NCI-H1436 treated with DMSO at 0.1 percent for 48 hours (cell line): ENCODE data around the gene TOPORS.
"Not testable (repeated sequence)": the region's sequence is repeated elsewhere in the genome, so short reads cannot be mapped to it uniquely, and the experiment has no call there.

Source experiments
- DNase-seq: peaks from one replicate; lab custom pipeline; 2025; lab: John Stamatoyannopoulos, UW

Gene TOPORS

GRCh38 chr9:32565967-32566366 is 13.6 kb upstream of the TOPORS start:
- no peak for DNase-seq

GRCh38 chr9:32558408-32558934 is 6.1 kb upstream of the TOPORS start:
- DNase-seq = no peak

DNA sequence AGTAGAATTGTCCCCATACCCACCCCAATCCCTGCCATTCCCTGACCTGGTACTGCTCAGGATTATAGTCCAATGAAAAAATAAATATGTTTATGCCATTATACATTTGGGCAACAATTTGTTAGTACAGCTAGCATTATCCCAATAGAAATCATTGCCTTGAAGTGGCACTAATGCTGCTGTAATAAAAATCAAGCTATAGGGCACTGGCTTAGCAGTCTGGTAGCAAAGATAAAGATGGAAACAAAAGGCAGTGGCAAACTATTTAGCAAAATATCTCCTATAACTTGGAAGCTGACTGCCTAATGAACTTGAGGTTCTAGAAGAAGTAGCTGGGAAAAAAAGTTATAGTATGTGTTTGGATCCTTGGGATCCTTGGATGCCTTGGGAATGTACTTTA is 2.2 kb upstream of the TOPORS start:
- no peak for DNase-seq

DNA sequence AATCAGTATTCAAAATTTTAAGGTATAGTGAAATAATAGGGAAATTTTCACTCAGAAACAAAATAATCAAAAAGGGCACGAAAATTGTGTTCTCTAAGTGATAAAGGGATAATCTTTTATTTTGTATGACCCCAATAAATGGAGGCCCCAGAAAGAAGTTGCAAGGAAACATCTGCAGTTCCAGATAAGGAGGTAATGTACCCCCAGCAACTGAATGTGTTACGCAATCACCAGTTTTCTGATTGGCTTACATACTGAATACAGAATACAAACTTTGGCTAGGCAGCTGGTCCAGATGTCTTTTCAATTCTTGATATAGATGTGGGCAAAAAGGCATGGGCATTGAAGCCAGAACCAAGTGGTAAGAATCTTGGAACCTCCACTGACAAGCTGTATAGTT is 1.7 kb upstream of the TOPORS start:
- no peak for DNase-seq

GRCh38 chr9:32551276-32552051 is 922 bp downstream of the TOPORS start:
- DNase-seq = peak; percentile 57

- DNase-seq = peak; percentile 84
These were observed 1.7 kb downstream of the TOPORS start for GRCh38 chr9:32550562-32551275.

DNA sequence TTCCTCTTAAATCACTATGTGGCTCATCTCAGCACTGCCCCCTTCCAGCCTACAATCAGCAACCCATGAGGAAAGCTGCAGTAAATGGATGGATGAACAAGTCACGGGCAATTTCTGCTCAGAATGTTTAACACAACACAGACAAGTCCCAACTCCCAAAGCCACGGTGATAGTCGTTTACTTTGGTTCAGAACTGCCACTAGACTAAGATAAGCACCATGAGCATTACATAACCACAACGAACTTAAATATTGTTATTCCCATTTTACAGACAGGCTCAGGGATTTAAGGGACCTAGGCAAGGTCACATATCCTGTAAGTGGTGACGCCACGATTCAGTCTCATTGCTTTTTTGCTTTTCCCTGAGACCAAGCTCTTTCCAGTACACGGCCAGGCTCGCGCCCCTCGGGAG is 2.2 kb downstream of the TOPORS start:
- DNase-seq = no peak

DNA sequence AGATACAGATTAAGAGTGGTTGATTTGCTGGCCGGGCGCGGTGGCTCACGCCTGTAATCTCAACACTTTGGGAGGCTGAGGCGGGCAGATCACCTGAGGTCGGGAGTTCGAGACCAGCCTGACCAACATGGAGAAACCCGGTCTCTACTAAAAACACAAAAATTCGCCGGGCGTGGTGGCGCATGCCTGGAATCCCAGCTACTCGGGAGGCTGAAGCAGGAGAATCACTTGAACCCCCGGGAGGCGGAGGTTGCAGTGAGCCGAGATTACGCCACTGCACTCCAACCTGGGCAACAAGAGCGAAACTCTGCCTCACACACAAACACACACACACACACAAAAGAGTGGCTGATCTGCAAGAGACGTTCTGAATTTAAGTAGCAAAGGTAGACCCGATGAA is 4.2 kb downstream of the TOPORS start:
- DNase-seq = not testable (repeated sequence)

DNA sequence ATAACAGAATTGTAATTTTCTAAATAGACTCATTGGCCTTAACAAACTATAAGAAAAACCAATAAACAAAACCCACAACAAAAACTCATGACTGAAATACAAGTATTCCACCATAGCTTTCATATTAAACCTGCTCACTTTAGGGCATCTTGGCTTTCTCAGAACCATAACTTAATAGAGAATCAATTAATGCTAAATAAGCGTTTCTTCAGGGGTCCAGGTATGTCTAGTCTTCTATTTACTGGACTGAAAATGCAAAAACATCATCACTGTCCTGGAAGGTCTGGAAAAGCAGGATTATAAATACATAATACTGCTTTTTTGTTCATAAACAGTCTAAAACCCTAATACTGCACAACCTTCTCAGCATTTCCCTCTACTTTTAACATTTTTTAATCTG is 6.5 kb downstream of the TOPORS start:
- no peak for DNase-seq

- DNase-seq = no peak
These were observed 9.3 kb downstream of the TOPORS start for GRCh38 chr9:32543047-32543446.

- DNase-seq = no peak
These were observed 18.6 kb downstream of the TOPORS start for GRCh38 chr9:32533816-32534215.

- no peak for DNase-seq
These were observed 19.1 kb downstream of the TOPORS start for GRCh38 chr9:32533336-32533735.

DNA sequence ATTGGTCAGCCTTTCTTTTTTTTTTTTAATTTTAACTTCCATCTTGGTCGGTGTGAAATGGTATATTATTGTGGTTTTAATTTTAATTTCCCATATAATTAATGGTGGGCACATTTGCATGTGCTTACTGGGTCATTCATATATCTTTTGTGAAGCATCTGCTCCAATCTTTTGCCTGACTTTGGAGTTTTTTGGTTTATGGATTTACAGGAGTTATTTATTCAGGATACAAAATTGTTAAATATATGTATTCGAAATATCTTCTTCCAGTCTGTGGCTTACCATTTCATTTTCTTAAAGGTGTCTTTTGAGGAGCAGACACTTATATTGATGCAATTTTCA is 25.7 kb downstream of the TOPORS start:
- no peak for DNase-seq

DNA sequence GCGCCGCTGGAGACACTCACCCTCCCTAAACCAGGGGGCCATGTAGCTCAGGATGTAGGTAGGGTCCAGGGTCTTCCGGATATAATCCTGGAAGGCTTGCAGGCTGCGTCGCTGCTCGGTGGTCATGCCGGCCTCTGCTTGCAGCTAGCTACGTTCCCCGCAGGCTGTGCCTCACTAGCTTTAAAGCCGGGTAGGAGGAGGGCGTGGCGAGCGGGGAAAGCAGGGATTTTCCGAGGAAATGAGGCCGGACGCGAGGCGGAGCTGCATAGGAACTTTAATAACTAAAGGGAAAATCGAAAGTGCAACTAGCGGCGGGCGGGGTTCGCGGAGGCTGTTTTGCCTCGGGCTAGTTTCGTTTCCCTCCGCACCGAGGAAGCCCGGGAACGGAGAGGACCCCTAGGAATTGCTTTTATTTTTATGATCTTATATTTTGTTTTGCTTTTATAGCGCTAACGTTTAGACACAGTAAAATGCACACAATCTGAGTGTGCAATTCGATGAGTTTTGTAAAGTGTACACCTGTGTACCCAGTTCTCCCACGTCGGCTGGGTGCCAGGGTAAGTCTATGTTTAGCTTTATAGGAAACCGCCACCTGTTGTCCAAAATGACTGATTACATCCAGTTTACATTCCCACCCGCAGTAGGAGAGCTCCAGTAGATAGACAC is 26.2 kb downstream of the TOPORS start, which contains the start of gene RIGI:
Gene RIGI (minus strand): TSS at position 156 of the 666 bp plus-strand sequence. CDS start 30 bp downstream, at position 126.
- DNase-seq = peak; percentile 50

- no peak for DNase-seq
These were observed 26.7 kb downstream of the TOPORS start for GRCh38 chr9:32525709-32526030.

DNA sequence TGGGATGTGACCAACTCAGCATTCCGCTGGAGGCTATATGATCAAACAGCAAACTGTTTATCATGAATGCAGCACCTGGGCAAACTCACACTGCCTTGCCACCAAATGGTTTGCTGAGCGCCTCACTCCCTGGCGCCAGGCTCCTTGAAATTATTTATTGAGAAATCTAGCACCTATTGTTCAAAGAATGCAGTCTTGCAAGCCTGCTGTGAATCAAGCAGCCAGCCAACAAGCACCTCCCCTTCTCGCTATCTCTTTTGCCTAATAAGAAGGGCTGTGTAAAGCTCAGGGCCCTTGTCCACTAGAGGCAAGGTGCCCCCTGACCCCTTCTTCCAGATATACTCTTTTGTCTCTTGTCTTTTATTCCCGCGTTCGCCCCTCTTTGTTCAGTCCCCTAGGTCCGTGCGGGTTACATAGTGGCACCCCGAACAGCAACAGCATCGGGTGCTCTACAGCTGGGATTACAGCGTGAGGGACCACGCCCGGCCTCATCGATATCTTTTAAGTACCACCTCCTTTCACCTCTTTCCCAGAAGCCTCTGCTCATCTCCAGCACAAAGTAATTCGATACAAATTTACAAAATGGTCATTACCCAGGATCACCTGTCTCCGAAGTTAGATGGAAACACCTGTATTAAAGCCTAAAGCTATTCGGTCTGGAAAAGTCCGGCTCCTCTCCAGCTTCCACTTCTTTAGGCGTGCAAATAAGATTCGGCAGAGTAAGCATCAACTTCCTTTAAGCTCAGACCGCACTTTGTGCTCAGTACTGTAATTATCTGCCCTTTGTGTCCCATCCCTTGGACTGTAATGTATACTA is 27.3 kb downstream of the TOPORS start:
- DNase-seq = no peak

DNA sequence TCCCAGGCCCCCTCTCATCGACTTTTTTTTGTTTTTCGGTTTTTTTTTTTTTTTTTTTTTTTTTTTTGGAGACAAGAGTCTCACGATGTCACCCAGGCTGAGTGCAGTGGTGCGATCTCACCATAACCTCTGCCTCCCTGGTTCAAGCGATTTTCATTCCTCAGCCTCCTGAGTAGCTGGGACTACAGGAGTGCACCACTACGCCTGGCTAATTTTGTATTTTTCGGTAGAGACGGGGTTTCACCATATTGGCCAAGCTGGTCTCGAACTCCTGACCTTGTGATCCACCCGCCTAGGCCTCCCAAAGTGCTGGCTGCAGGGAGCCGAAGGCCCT is 27.9 kb downstream of the TOPORS start:
- not testable (repeated sequence) for DNase-seq

GRCh38 chr9:32523910-32524309 is 28.5 kb downstream of the TOPORS start:
- no peak for DNase-seq

DNA sequence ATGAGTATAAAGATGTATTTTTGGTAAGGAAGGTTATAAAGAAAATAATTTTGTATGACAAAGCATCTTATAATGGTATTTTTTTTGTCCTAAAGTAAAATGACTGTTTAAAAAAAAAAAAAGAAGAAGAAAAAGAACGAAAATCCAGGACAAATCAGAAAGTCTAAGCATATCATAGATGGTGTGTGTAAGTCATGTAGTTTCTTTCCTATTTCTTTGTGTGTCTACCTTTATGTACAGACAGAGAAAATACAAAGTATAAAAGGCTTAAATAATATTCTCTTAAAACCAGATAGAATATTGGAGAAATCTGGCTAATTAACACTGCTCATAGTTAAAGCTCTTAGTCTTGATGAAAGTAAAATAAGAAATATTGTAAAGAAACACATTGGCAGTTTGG is 34.1 kb downstream of the TOPORS start:
- no peak for DNase-seq

GRCh38 chr9:32516241-32516640 is 36.1 kb downstream of the TOPORS start:
- DNase-seq = no peak

DNA sequence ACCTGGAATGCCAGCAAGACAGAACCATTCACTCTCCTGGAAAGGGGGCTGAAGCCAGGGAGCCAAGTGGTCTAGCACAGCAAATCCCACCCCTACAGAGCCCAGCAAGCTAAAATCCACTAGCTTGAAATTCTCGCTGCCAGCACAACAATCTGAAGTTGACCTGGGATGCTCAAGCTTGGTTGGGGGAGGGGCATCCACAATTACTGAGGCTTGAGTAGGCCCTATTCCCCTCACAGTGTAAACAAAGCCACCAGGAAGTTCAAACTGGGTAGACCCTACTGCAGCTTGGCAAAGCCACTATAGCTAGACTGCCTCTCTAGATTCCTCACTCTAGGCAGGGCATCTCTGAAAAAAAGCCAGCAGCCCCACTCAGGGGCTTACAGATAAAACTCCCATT is 43.7 kb downstream of the TOPORS start:
- DNase-seq = no peak

DNA sequence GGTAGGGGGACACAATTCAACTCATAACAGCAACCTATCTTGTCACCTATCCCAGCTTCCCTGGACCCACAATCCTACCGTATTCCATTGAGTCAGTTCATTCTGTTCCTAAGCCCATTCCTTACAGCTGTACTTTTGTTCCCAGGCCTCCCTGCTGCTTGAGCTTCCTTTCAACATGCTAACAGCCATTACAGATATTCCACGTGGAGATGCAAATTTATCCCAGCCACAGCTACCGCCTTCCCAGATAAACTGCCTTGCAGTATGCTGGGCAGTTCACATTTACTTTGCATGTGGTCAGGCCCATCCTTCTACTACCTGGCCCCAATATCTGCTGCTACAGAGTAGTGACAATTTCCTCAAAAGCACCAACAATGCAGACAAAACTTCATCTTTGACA is 49.4 kb downstream of the TOPORS start:
- no peak for DNase-seq
